Inflammatory macrophage (primary cell): ENCODE measurements around the gene RNASE13.

Source experiments
- DNase-seq, 2 donors: peaks; one replicate each; pipeline ENCODE4 v3.0.0-alpha.2; 2020 to 2022

Gene RNASE13

GRCh38 chr14:21063479-21063878 is 28.9 kb upstream of the RNASE13 start:
- DNase-seq, result no peak

GRCh38 chr14:21061347-21061668 is 26.7 kb upstream of the RNASE13 start:
- no peak for DNase-seq

GRCh38 chr14:21060614-21061346 is 26.2 kb upstream of the RNASE13 start:
- DNase-seq, result no peak

GRCh38 chr14:21059842-21060613 is 25.4 kb upstream of the RNASE13 start:
- no peak for DNase-seq

- DNase-seq, result no peak
Measured at GRCh38 chr14:21058903-21059302, 24.3 kb upstream of the RNASE13 start.

- DNase-seq, result peak in 1 of 2 donors; percentile 69
Measured at GRCh38 chr14:21057803-21058675, 23.4 kb upstream of the RNASE13 start, which contains the start of gene RNASE8. RNASE8 (plus strand) TSS chr14:21057822; CDS start chr14:21057893, 71 bp downstream.

- no peak for DNase-seq
Measured at GRCh38 chr14:21056520-21057163, 22.0 kb upstream of the RNASE13 start.

GRCh38 chr14:21055432-21056117 is 21.0 kb upstream of the RNASE13 start:
- no peak for DNase-seq

- DNase-seq, result no peak
Measured at GRCh38 chr14:21054768-21055145, 20.1 kb upstream of the RNASE13 start.

GRCh38 chr14:21054123-21054767 is 19.6 kb upstream of the RNASE13 start:
- DNase-seq, result no peak

GRCh38 chr14:21053184-21054122 is 18.8 kb upstream of the RNASE13 start:
- no peak for DNase-seq

GRCh38 chr14:21050597-21050996 is 16.0 kb upstream of the RNASE13 start:
- DNase-seq, result peak in 1 of 2 donors; percentile 47

- DNase-seq, result no peak
Measured at GRCh38 chr14:21049271-21049673, 14.7 kb upstream of the RNASE13 start.

GRCh38 chr14:21048638-21049037 is 14.0 kb upstream of the RNASE13 start:
- DNase-seq, result no peak

GRCh38 chr14:21047378-21047781 is 12.8 kb upstream of the RNASE13 start:
- DNase-seq, result no peak

GRCh38 chr14:21043974-21044618 is 9.5 kb upstream of the RNASE13 start:
- no peak for DNase-seq

- DNase-seq, result no peak
Measured at GRCh38 chr14:21043387-21043973, 8.9 kb upstream of the RNASE13 start.

GRCh38 chr14:21042918-21043317 is 8.3 kb upstream of the RNASE13 start:
- DNase-seq, result peak in 1 of 2 donors; percentile 39
